Inflammatory macrophage treated with lipopolysaccharide for 1 hour (primary cell): Measurements from ENCODE around the gene TWNK.
A peak's percentile ranks its signal among the peaks of the same experiment; 100 is the strongest.

ENCODE experiments used
- DNase-seq, 2 donors: peaks; one replicate each; pipeline ENCODE4 v3.0.0-alpha.2; 2020 to 2022

The TWNK gene

GRCh38 chr10:100986952-100987684, at the start of gene TWNK, which contains the start of gene MRPL43:
Gene TWNK (plus strand): TSS chr10:100987543. CDS start chr10:100988211, 668 bp downstream.
Gene MRPL43 (minus strand): TSS chr10:100987497. CDS start chr10:100987443, 54 bp downstream.
- peak; percentile 72 to 87 for DNase-seq

GRCh38 chr10:100939763-100940344, 47.5 kb upstream of the TWNK start:
- no peak for DNase-seq

GRCh38 chr10:100942229-100942628, 45.1 kb upstream of the TWNK start:
- DNase-seq: no peak

GRCh38 chr10:100943508-100943907, 43.8 kb upstream of the TWNK start:
- no peak for DNase-seq

- DNase-seq: no peak
Observed at GRCh38 chr10:100945754-100946153, 41.6 kb upstream of the TWNK start.

GRCh38 chr10:100948916-100949315, 38.4 kb upstream of the TWNK start:
- no peak for DNase-seq

DNA sequence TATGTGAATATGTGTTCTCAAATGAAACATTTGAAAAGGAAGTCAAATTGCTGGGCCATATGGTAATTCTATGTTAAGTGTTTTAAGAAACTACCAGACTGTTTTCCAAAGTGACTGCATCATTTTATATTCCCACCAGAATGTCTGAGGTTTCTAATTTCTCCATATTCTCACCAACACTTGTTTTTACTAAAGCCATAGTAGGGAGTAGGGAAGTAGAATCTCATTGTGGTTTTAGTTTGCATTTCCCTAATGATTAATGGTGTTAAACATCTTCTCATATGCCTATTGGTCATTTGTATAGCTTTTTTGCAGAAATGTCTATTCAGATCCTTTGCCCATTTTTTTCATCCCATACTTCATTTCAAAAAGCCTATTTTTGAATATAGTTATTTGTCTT, 27.1 kb upstream of the TWNK start:
- DNase-seq: peak; percentile 54 to 58

- no peak for DNase-seq
Observed at GRCh38 chr10:100962351-100963080, 24.8 kb upstream of the TWNK start.

GRCh38 chr10:100963826-100964225, 23.5 kb upstream of the TWNK start:
- no peak for DNase-seq

GRCh38 chr10:100965820-100966219, 21.5 kb upstream of the TWNK start:
- DNase-seq: no peak

- no peak for DNase-seq
Observed at GRCh38 chr10:100966887-100967286, 20.5 kb upstream of the TWNK start.

GRCh38 chr10:100967332-100967731, 20.0 kb upstream of the TWNK start:
- DNase-seq: no peak

DNA sequence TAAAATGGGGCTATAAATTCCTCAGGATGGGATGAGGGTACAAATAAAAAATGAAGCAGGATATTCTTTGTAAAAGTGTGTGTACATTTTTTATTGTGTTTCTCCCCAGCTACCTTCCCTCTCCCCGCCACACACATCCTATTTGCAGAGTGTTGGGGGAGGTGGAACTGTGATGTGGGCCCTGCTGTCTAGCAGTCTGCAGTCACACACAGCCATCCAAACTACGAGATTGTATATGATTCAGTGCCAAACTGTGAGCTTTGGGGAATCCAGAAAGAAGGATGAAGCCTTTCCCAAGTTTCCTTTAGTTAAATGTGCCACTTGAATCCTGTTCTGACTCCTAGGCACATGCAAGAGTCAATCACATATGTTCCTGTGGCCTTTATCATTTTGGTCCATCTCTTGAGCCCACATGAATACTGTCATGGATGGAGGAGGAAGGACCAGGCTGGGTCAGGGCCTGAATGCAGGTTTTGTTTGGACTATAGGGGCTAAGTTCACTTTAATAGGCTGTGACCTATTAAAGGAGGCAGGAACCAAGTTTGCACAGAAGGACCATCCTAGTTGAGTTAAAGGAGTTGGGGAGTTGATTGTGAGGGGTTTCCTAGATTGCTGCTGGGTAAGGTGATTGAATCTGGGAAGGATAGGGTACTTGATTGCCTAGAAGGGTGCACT, 19.1 kb upstream of the TWNK start:
- DNase-seq: no peak

DNA sequence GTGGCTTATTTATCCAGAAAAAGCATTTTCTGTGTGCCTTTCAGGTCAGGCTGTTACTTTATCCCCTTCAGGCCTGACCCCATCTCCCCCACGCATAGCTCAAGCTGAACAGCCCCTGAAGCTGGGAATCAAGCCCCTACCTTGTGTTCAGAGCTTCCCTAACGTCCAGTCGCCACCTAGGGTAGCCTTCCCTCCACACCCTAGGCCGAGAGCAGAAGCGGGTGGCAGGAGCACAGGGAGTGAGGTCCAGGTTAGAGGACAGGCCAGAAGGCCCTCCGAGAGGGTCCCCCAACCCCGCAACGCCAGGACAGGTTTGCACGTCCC, 18.5 kb upstream of the TWNK start:
- no peak for DNase-seq

GRCh38 chr10:100969187-100970075, 17.9 kb upstream of the TWNK start, which contains the start of gene SEMA4G:
Gene SEMA4G (plus strand): TSS chr10:100969504. CDS start chr10:100972913, 3,409 bp downstream.
- peak in 1 of 2 donors; percentile 27 for DNase-seq

- no peak for DNase-seq
Observed at GRCh38 chr10:100970076-100970913, 17.0 kb upstream of the TWNK start.

DNA sequence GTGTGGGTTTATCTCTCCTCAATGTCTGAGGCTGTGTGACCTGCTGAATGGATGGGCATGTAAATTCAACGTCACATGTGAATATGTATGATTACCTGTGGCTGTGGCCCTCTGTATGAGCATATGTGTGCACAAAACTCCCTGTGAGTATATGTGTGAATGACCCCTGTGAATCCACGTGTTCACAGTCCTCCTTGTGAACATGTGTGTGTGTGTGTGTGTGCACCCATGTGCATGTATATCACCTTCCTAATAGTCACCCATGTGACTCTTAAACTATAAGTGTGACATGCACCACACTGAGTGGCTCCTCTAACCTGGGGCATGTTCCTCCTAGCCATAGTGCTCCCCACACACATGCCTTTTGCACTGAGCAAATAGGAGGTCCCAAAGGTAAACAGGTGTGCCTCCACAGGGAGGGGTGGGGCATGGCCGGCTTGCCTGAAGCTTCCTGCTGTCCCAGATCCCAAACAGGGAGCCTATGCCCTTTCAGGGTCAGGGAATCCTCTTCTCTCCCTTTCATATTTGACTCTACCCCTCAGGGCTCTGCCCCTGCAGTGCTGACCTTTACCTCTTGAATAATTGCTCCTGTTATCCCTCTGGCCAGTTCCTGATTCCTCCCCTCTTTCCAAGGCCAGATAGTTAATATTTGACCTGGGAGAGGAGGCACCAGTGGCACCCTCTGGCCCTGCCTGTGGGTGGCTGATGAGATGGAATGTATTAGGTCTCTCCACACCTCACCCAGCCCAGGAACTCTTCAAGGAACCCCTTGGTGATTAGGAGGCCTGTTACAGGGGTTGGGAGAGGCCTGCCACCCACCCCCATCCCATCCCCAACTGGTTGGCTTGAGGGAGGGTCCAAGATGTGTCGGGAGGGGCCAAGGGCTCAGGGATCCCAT, 16.2 kb upstream of the TWNK start:
- DNase-seq: no peak

DNA sequence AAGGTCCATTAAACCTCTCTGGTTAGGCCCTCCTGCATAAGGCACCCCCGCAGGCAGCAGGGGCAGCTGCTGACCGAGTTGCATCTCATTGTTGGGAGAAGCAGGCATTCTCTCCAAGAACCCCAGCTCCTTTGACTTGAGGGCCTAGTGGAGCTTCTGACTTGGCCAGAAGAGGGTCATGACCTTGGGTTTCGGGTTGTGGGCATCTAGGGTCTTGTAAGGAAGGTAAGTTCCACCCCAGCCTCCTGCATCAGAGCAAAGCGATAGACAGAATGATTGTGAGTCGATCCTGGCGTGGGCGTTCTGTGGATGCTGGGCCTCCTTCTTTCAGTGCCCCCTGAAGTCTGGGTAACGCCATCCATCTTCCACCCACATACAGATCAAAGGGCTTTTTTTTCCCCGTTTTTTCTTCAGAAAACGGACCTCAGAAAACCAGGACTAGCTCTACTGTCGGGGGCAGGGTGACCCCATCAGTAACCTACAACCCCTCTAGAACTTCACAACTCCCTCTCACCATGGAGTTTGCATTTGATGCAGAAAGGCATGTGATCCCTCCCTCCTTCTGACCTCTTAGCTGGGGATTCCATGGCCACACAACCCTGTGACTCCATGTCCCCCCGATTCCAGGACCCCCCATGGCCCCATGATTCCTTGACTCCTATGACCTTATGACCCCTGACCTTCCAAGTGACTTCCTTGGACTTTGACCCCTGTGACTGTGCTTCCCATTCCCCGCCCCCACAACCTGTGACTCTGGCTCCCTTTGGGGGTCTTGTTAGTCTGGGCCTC, 15.0 kb upstream of the TWNK start:
- no peak for DNase-seq

GRCh38 chr10:100972904-100973535, 14.3 kb upstream of the TWNK start:
- DNase-seq: no peak
